GM19035 (cell line): ENCODE measurements around the gene STOML1.

Experiments used
- ATAC-seq: cut with Tn5 transposase; IDR thresholded peaks from one replicate; pipeline ENCODE4 v1.9.1; 2021; ENCODE audit not compliant: unreplicated experiment

Gene STOML1, protein sequence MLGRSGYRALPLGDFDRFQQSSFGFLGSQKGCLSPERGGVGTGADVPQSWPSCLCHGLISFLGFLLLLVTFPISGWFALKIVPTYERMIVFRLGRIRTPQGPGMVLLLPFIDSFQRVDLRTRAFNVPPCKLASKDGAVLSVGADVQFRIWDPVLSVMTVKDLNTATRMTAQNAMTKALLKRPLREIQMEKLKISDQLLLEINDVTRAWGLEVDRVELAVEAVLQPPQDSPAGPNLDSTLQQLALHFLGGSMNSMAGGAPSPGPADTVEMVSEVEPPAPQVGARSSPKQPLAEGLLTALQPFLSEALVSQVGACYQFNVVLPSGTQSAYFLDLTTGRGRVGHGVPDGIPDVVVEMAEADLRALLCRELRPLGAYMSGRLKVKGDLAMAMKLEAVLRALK

DNA sequence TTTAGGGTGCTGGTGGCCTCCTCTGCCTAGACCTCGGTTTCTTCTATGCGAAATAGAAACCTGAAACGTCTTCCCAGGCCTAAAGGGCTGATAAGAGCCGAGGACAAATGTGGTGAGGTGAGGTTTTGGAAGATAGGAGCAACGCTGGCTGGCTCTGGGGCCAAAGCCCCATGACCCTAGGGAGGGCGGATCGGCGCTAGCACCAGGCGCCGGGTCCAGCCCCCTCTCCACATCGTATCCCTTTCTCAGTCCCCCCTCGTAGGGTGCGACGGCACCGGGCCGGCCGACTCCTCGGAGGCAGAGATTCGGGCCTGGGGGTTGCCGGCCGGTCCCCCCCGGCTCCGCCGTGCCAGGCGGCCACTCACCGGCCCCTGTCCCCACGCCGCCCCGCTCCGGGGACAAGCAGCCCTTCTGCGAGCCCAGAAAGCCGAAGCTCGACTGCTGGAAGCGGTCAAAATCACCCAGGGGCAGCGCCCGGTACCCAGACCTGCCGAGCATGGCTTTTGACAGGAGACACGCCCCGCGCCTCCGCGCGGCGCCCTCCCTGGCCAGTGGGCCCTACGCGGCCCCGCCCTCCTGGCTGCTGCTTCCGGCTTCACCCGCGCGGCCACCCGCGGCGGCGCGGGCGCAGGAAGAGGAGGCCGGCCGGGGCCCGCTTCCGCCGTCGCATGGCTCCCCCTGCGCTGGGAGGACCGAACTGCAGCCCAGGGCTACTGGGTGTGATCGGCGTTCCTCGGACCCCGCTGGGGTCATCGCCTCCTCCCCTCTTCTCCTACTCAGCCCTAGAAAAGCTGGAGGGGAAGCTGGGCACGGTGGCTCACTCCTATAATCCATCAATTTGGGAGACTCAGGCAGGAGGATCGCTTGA lies at the start of gene STOML1:
Gene STOML1 (minus strand): TSS at position 570 of the 868 bp plus-strand sequence. CDS start 72 bp downstream, at position 498.
- ATAC-seq = peak; percentile 77

DNA sequence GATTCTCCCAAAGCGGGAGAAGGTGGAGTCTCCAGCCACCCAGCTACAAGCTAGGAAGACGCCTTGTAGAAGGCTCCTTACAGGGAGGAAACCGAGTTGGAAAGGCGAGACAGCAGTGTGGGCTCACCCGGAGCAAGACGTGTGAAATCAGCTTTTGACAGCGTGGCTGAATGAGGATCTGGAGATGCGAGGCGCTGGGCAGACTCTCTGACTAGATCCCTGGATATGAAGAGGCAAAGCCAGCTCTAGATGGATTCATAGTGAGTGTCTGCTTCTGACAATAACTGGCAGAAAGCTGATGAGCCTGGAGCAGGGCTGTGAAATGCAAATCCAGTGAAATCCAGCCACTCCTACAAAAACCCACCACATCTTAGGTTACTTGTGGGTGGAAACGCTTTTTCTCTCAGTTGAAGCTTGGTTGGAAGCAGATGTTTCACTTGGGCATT lies 49.2 kb upstream of the STOML1 start:
- no peak for ATAC-seq

DNA sequence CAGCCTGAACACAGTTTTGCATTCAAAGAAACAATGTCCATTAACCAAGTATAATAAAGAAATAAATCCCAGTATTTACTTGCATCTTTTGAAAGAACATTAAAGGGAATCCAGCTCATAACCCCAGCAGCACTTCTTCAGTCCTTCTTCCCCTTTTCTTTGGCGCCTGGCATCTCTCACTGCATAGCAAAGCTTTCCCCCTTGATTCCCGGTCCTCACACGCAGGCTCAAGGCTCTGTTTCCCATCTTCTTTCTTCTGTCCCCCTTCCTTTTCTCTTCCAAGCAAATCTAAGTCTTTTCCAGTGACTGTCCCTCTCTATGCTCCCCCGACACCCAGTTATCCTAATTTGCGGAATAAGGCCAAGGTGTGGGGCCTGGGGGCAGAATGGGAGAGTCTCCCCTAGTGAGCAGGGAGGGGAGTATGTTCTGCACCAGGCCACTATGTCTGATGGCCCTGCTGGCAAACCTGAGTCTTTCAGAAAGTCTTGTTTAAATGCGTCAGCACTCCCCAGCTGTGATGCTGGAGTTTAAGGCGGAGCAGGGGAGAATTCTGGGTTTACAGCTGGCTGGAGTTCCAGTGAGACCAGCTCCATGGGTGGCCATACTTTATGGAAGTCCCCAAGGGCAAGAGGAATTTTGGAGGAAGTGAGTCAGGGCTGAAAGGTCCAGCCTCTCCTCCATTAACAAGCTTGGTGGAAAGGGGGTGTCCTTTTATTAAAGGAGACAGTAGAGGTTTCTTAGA lies 48.2 kb upstream of the STOML1 start:
- no peak for ATAC-seq

DNA sequence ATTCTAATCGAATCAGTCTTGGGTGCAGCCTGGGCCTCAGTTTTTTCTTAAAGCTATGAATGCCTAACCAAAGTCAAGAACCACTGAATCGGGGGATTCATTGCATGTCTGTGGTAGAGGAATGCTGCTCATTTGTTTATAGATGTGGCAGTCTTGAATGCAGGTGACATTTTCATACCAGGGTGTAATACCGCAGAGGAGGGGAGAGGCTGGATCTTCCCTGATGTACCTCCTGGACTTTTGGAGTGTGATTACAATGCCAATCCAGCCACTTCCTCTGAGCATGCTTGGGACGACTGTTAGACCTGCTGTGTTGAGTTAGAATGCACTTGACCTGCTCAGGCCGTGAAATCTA lies 47.5 kb upstream of the STOML1 start:
- no peak for ATAC-seq

DNA sequence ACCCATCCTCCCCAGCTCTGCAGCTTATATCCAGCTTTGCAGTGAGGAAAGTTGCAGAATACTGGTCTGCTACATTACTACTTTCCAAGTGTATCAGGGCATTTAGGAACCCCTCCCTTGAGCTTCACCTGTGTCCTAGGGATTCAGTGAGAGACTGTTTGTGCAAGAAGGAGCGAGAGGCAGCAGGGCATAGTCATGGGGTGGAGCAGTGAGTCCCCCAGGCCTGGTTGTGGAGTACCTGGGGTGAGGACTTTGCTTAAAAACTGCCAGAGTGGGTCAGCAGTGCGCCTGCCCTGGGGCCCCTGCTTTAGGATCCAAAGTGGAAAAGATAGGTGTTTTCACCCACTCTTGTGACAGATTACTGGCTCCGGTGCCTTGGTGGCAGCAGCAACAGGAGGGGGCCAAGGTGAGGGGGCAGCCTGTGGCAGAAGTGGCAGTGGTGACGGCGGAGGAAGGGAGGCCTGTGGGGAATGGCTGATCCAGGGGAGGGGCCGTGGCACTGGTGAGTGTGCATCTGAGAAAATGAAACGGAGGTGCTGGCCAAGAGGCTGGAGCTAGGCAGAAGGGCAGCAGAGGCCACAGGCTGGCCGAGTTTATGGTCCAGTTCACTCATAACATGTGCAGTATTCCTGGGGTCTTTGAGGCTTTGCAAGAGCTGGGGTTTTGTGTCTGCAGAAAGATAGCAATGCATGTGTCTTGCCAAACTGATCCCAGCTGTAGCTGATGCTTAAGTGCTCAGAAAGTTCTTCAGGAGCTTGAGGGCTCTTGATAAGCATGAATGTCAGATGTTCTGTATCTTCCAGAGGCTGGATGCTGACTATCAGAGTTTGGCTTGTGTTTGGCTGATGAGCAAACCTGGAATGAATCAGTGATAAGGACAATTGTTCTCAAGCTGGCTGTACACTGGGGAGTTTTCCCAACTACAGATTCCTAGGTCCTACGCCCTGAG lies 46.9 kb upstream of the STOML1 start:
- ATAC-seq = no peak

DNA sequence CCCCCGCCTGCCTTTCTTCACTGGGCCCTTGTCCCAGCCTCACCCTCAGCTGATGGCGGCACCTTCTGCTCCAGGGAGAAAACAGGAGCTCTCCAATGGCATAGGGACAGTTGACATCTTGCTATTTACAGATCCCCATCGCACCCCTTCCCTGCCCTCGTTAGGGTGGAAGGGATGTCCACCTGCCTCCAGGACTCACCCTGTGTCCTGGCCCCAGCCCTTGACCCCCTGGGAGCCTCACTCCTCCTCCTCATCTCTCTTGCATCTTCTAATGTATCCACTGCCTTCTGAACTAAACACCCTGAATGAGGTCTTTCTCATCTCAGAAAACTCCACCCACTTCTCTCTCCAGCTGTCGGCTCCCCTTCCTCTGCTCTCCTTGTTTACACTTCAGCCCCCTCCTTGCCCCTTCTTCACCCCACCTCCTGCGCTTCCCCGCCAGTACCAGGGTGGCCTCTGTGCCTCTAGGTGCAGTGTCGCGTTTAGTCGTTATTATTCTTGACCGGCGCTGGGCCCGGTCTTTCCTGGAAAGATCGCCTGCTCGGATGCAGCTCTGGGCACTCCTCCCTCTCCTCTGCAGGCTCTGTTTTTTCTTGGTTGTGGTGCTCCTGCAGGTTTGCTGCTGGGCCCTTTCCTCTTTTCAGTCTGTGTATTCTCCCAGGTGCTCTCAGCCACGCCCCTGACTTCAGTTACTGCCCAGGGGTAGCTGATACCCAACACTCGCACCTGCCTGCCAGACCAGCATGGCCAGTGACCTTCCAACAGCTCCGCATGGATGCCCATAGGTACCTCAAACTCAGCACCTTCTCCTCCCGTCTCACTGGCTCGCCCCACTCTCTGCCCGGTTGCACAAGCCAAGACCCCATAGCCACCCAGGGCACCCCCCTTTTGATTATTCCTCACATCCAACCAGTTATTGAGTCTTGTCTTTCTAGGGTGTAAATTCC lies 45.3 kb upstream of the STOML1 start:
- ATAC-seq = no peak

DNA sequence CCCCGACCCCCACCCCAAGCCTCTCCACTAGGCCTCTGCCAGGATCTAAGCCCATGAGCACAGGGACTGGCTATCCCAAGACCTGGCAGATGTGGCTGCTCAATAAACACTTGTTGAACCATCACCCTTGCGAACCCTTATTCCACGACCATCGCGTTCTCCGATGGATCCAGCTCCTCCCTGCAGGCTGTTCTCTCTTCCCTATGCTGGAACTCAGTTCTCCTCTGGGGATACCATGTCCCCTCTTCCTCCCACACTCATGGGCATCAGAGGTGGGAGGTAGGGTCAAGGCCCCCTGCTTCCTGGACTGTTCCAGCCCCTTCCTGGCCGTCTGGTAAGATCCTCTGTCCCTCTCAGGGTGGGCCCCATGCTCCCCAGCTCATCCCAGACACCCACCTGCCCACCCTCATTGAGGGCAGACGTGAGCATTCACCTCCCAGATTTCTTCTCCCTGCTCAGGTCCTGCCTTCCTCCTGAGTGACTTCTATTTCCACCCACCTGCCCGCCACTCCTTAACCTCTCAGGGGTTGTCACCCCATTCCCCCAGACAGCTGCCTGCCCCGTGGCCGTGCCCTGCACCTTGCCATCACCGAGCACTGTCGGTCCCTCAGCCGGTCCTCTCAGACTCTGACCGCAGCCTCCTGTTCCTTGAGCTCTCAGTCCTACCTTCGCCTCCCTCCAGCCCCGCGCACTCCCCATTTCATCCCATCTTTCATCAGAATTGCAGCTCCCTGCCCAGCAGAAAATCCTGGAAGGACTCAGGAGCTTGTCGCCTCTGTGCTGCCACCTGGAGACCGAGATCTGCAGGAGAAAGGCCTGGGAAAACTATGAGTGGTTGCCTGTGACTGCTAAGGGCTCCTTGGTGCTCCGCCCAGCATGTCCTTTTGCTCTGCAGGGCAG lies 44.4 kb upstream of the STOML1 start:
- no peak for ATAC-seq

DNA sequence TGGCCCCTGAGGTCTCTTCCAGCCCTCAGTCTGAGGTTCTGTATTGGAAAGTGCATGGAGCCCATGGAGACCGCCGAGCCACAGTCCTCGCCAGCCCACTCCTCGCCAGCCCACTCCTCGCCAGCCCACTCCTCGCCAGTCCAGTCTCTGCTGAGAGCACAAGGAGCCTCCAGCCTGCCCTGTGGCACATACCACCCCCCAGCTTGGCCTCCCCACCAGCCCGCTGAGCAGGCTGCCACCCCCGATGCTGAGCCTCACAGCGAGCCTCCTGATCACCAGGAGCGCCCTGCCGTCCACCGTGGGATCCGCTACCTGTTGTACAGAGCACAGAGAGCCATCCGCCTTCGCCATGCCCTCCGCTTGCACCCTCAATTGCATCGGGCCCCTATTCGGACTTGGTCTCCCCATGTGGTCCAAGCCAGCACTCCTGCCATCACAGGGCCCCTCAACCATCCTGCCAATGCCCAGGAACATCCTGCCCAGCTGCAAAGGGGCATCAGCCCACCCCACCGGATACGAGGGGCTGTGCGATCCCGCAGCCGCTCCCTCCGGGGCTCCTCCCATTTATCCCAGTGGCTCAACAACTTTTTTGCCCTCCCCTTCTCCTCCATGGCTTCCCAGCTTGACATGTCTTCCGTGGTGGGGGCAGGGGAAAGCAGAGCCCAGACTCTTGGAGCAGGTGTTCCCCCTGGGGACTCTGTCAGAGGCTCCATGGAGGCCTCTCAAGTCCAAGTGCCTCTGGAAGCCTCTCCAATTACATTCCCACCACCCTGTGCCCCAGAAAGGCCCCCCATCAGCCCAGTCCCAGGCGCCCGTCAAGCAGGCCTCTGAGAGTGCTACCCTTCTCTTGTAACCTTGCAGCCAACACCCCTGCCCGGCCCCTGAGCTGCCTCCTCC lies 43.3 kb upstream of the STOML1 start:
- ATAC-seq = no peak

DNA sequence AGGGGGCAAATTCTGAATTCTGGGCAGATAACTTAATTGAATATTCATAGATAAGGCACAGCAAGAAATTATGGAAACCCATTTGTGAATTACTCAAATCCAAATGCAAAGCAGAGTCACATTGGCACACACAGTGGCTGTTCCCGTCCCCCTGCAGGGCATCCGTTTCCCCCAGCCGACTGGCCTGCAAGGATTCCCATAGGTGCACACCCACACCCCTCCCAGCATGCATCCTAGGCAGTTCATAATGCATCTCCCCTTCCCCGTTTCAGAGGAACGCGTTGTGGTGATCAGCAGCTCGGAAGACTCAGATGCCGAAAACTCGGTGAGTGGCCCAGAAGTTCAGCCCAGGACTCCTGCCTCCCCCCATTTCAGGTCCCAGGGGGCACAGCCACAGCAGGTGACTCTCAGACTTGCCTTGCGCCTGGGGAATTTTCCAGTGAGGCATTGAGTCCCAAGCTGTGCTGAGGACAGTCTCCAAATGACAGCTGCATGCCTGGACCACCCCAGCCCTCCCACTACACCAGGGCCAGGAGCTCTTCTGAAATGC lies 42.2 kb upstream of the STOML1 start:
- ATAC-seq = no peak

DNA sequence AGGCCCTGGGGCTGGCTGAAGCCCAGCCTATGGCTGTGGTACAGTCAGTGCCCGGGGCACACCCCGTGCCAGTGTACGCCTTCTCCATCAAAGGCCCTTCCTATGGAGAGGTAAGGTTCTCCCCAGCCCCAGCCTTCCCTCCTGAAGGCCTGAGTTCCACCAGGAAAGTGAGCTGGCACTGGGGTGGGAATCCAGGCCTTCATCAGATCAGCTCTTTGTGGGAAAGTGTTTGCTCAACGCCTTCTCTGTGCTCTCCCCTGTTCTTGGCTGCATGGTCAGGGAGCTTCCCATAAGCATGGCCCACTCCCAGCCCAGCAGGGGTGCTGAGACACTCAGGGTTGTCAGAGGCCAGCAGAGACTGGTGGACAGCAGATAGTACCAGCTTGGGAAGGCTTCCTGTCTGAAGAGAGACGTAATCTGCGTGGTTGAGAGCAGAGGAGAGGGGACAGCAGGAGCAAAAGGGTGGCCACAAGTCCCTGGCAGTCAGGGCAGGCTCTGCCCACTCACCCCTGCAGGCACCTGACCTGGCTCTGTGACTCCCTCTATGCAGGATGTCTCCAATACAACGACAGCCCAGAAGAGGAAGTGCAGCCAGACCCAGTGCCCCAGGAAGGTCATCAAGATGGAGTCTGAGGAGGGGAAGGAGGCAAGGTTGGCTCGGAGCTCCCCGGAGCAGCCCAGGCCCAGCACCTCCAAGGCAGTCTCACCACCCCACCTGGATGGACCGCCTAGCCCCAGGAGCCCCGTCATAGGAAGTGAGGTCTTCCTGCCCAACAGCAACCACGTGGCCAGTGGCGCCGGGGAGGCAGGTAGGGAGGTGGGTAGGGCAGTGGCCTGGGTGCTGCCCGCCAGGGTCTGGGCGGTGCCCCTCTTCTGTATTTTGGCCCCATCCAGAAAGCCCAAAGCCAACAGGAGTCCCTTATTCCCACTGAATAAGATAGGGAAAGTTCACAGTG lies 40.8 kb upstream of the STOML1 start:
- no peak for ATAC-seq

DNA sequence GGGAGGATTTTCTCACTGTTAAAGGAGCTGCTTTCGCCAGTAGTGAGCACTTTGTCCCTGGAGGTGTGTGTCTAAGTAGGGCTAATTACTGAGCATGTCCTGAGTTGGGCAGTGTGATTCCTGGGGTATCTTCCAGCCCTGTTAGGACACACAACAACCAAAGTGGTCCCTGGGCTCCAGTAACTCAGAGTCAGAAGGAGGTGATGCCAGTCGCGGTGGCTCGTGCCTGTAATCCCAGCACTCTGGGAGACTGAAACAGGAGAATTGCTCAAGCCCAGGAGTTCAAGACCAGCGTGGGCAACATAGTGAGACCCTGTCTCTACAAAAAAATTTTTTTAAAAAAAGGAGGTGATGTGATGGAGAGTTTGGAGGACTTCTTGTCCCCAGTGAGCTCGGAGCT lies 40.0 kb upstream of the STOML1 start:
- no peak for ATAC-seq

DNA sequence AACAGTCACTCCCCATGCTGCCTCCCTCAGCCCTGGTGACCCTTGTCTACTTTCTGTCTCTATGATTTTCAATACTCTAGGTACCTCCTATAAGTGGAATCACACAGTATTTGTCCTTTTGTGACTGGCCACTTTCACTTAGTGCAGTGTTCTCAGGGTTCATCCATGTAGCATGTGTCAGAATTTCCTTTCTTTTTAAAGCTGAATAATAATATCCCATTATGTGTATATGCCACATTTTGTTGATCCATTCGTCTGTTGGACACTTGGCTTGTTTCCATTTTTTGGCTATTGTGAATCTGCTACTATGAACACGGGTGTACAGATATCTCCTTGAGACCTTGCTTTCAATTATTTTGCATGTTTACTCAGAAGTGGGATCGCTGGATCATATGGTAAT lies 36.6 kb upstream of the STOML1 start:
- ATAC-seq = no peak

DNA sequence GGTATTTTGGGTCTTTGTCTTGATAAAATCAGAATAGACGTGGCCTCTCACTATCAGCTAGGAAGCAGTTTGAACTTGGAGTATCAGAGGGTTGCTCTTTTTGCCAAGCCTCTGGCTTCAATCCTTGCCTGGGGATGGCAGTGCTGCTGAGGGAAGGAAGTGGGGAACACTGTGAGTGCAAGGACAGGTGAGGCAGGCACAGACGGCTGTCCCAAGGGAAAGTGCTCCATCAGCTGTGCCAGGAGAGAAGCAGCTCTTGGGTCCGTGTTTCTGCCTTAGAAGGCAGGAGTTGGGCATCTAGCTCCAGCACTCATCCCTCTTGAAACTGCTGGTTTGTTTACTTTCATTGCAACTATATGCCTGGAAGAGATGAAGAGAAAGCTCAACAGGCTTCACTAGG lies 35.6 kb upstream of the STOML1 start:
- no peak for ATAC-seq

DNA sequence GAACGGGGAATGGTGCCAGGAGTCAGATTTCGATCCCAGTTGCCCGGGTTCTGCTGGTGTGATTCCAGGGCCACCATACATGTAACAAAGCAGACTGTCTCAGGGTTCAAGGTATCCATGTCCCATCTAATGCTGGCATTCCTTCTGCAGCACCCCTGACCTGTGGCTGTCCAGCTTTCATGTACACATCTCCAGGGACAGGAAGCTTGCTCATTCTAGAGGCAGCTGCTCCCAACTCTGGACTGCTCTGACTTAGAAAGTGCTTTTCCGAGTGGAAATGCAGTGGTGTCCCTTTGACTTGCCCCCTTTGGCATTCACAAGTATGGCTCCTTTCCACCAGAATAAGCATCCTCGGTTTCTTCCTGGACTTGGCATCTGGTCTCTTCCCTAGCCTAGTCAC lies 33.3 kb upstream of the STOML1 start:
- no peak for ATAC-seq

DNA sequence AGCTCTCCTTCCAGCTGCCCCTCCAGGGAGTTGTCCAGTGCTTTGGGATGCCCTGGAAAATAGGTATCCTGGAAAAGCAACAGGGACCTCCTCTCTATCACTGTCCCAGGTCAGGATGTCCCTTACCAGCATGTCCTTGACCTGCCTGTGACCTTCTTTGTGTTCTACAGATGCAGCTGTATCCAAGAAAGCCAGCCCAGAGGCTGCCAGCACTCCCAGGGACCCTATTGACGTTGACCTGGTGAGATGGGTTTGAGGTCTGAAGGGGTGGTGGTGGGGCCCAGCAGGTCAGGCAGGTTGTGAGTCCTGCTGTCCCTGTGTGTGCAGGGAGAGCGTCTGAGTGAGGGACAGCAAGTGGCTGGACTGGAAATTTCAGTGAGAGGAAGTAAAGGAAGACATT lies 32.6 kb upstream of the STOML1 start:
- ATAC-seq = no peak
